CD4-positive, alpha-beta T cell (primary cell): ENCODE measurements around the gene MKLN1. TPM values are rescaled to one million over a fixed set of nuclear protein-coding genes. Genes with fewer than 3 reads are reported as not detected.

Experiments used
- ATAC-seq: fragments of 200-7000 bp; cut with Tn5 transposase; one replicate; pipeline ENCODE4 v1.10.0; 2022; ENCODE audit warnings: mild to moderate bottlenecking; ENCODE audit not compliant: poor library complexity
- CTCF ChIA-PET: fragments of 350-600 bp; sonication (Branson Sonifier 250); formaldehyde crosslinking; loops from one replicate; lab custom pipeline; 2021; ENCODE audit warnings: antibody characterized with exemption, inconsistent platforms; lab: Charles Lee
- POLR2A ChIA-PET: fragments of 350-600 bp; sonication (Branson Sonifier 250); formaldehyde crosslinking; loops from one replicate; lab custom pipeline; 2021; ENCODE audit warnings: antibody characterized with exemption, inconsistent platforms; lab: Charles Lee
- DNase-seq, 14 experiments: peaks; one replicate each; pipeline ENCODE4 v3.0.0-alpha.2; 2013 to 2020; ENCODE audit warnings: mixed read lengths in 2 of 14
- H3K27ac ChIP-seq, 2 donors: one replicate each; pipeline versions ENCODE4 v1.5.1 to v1.7.0; 2013; ENCODE audit warnings: low read length in 2 of 2, low read depth in 1 of 2, mild to moderate bottlenecking in 1 of 2
- H3K27me3 ChIP-seq, 2 experiments: 1 replicate in 1 of 2; 2 replicates in 1 of 2; pipeline versions ENCODE4 v1.6.1 to v1.7.0; 2013; ENCODE audit warnings: low read length in 2 of 2, control low read depth in 1 of 2, mild to moderate bottlenecking in 1 of 2, moderate library complexity in 1 of 2; ENCODE audit not compliant: insufficient read depth in 2 of 2, control insufficient read depth in 1 of 2
- H3K36me3 ChIP-seq: one replicate; pipeline ENCODE4 v1.6.1; 2013; ENCODE audit warnings: low read length, control low read depth; ENCODE audit not compliant: insufficient read depth
- H3K4me1 ChIP-seq: one replicate; pipeline ENCODE4 v1.6.1; 2013; ENCODE audit warnings: low read length, control low read depth; ENCODE audit not compliant: insufficient read depth
- H3K4me3 ChIP-seq: one replicate; pipeline ENCODE4 v1.5.1; 2013; ENCODE audit warnings: mild to moderate bottlenecking, low read length, moderate library complexity
- H3K9me3 ChIP-seq, 2 experiments: 1 replicate in 1 of 2; 2 replicates in 1 of 2; pipeline versions ENCODE4 v1.6.1 to v1.7.0; 2013; ENCODE audit warnings: low read length in 2 of 2, mild to moderate bottlenecking in 2 of 2, control low read depth in 1 of 2, moderate library complexity in 1 of 2; ENCODE audit not compliant: control insufficient read depth in 1 of 2, insufficient read depth in 1 of 2
- H3K27ac Mint-ChIP-seq: one replicate; pipeline ENCODE4 v1.8.0; 2020; ENCODE audit warnings: mixed read lengths
- H3K27me3 Mint-ChIP-seq: one replicate; pipeline ENCODE4 v1.8.0; 2021; ENCODE audit warnings: mixed read lengths
- H3K36me3 Mint-ChIP-seq: one replicate; pipeline ENCODE4 v1.8.0; 2021; ENCODE audit warnings: low read depth, mixed read lengths
- H3K4me1 Mint-ChIP-seq: one replicate; pipeline ENCODE4 v1.8.0; 2021; ENCODE audit warnings: low read depth, mixed read lengths
- H3K4me3 Mint-ChIP-seq: one replicate; pipeline ENCODE4 v1.8.0; 2020; ENCODE audit warnings: mild to moderate bottlenecking, mixed read lengths
- H3K9me3 Mint-ChIP-seq: one replicate; pipeline ENCODE4 v1.8.0; 2020; ENCODE audit warnings: mixed read lengths
- intact Hi-C, 2 experiments: fragments of 100-400 bp; cut with DNase I in 1 of 2; cut with micrococcal nuclease in 1 of 2; formaldehyde crosslinking; loops; one replicate each; pipeline versions ENCODE4 v1.15.1 to v1.9.0; 2023 to 2025; cut with DNase I, micrococcal nuclease
- total RNA-seq, 174 experiments: library from RNA in 2 of 174; stranded (reverse) in 2 of 174; gene quantifications; one replicate each; pipeline ENCODE4 v1.2.3 and lab custom pipeline; 2021 to 2026
- TF ChIP-seq, protein P1 (sequence below): fragments of 200-600 bp; IDR thresholded peaks from one replicate; pipeline ENCODE4 v1.8.0; 2022; ENCODE audit warnings: antibody characterized with exemption, mild to moderate bottlenecking

Gene MKLN1
- total RNA-seq, 2 experiments from 2014 or later: 47.2 to 53.7 TPM

DNA sequence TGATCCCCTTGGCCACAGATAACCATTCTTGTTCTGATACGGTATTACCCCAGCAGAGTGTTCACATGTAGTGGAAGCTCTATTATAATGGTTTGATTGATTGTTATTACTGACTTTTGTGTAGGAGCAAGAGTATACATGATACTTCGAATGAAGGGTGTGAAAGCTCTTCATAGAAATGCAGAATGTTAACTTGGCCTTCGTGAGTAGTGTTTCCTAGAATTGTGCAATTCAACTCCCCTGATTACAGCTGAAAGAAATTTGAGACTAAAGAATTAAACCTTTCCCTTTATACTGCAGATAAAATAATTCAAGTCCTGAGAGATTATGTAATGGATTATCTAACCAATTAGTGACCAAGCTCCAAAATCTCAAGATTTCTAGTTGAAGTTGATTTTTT is 38.2 kb downstream of the MKLN1 start:
- ChIA-PET CTCF (interaction anchor here (1.0 kb wide), 1 partner anchor 33 kb away, joined by 4 read pairs; no protein-coding TSS in a partner anchor), POLR2A (interaction anchor here (1.0 to 1.6 kb wide), 2 partner anchors 9 to 38 kb away, joined by 3 to 4 read pairs; partner anchors contain the start of gene MKLN1)
- Mint-ChIP-seq H3K27ac (no peak overlapping the region), H3K36me3 (no peaks in the 10 kb centered on the region), H3K4me3 (no peak overlapping the region), H3K27me3 (no peaks in the 10 kb centered on the region), H3K9me3 (no peaks in the 10 kb centered on the region), H3K4me1 (peaks cover 100% of the 10 kb centered on the region)
- TF ChIP-seq, protein P1, sequence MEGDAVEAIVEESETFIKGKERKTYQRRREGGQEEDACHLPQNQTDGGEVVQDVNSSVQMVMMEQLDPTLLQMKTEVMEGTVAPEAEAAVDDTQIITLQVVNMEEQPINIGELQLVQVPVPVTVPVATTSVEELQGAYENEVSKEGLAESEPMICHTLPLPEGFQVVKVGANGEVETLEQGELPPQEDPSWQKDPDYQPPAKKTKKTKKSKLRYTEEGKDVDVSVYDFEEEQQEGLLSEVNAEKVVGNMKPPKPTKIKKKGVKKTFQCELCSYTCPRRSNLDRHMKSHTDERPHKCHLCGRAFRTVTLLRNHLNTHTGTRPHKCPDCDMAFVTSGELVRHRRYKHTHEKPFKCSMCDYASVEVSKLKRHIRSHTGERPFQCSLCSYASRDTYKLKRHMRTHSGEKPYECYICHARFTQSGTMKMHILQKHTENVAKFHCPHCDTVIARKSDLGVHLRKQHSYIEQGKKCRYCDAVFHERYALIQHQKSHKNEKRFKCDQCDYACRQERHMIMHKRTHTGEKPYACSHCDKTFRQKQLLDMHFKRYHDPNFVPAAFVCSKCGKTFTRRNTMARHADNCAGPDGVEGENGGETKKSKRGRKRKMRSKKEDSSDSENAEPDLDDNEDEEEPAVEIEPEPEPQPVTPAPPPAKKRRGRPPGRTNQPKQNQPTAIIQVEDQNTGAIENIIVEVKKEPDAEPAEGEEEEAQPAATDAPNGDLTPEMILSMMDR: no peak
- H3K9me3 ChIP-seq: no peaks in the 10 kb centered on the region
- no peak overlapping the region for H3K4me3 ChIP-seq
- no peaks in the 10 kb centered on the region for H3K36me3 ChIP-seq
- DNase-seq: no peak
- intact Hi-C loops: no loop called here
- no peak overlapping the region for H3K27ac ChIP-seq
- H3K4me1 ChIP-seq: peaks cover 9% of the 10 kb centered on the region
- no peaks in the 10 kb centered on the region for H3K27me3 ChIP-seq
- no peak for ATAC-seq

DNA sequence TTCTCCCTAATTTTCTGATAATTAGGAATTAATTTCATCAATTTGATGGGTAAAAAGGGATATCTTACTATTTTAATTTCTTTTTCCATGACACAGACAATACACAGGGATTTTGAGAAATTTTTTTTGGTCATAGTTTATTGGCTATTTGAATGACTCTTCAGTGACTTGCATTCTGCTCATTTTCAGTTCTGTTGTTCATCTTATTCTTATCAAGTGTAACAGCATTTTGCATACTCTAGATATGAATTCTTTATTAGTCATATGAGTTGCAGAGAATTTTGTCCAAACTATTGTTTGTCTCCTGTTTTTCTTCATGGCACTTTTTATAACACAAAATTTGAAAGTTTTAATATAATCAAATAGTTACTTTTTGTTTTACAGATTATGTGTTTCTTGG is 41.7 kb downstream of the MKLN1 start:
- no peaks in the 10 kb centered on the region for H3K27me3 ChIP-seq
- CTCF ChIA-PET: no interaction called here
- Mint-ChIP-seq H3K27me3 (no peaks in the 10 kb centered on the region), H3K4me3 (no peak overlapping the region), H3K27ac (no peak overlapping the region), H3K36me3 (no peaks in the 10 kb centered on the region), H3K4me1 (peaks cover 97% of the 10 kb centered on the region), H3K9me3 (no peaks in the 10 kb centered on the region)
- H3K4me1 ChIP-seq: peaks cover 9% of the 10 kb centered on the region
- no peak for ATAC-seq
- H3K27ac ChIP-seq: no peak overlapping the region
- no peak for DNase-seq
- POLR2A ChIA-PET: no interaction called here
- no peak overlapping the region for H3K4me3 ChIP-seq
- TF ChIP-seq, protein P1: no peak
- no peaks in the 10 kb centered on the region for H3K9me3 ChIP-seq
- intact Hi-C loops: no loop called here
- H3K36me3 ChIP-seq: no peaks in the 10 kb centered on the region

DNA sequence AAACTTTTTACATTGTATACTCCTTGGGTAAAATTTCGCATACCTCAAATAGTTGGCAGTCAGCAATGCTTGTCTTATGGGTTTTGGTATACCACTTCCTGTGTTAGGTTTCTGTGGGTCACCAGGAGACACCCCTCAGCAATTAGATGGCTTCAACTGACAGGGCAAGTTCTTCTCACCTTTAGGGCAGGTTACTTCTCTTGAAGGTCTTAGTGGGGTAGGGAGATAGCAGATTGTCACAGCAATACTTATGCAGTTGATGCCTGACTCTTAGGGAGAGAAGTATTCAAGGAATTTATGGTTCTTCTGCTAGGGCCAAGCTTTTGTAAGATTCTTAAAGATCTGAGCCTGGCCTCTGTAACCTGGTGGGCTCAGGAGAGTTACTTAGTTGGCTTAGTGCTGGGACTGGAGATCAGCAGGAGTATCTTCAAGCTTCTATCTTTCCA is 42.9 kb downstream of the MKLN1 start:
- peaks cover 87% of the 10 kb centered on the region for H3K4me1 Mint-ChIP-seq
- no peaks in the 10 kb centered on the region for H3K27me3 ChIP-seq
- H3K4me3 ChIP-seq: no peak overlapping the region
- intact Hi-C loops: no loop called here
- no peaks in the 10 kb centered on the region for H3K27me3 Mint-ChIP-seq
- H3K4me3 Mint-ChIP-seq: peak overlapping the region; percentile 58
- TF ChIP-seq, protein P1: no peak
- H3K27ac ChIP-seq: no peak overlapping the region
- H3K9me3 Mint-ChIP-seq: no peaks in the 10 kb centered on the region
- DNase-seq (peak in 5 of 14 experiments; percentile 4 to 74 (median 60)), ATAC-seq (peak; percentile 69)
- ChIA-PET POLR2A (interaction anchor here (1.0 kb wide), 2 partner anchors 10 to 12 kb away, joined by 3 to 4 read pairs; no protein-coding TSS in a partner anchor), CTCF (no interaction called here)
- peak overlapping the region; percentile 6 for H3K27ac Mint-ChIP-seq
- peaks cover 5% of the 10 kb centered on the region for H3K36me3 Mint-ChIP-seq
- H3K36me3 ChIP-seq: no peaks in the 10 kb centered on the region
- H3K4me1 ChIP-seq: peaks cover 9% of the 10 kb centered on the region
- H3K9me3 ChIP-seq: no peaks in the 10 kb centered on the region
